Measurements from ENCODE around the gene SLC41A3.
"Not testable (repeated sequence)": the region's sequence is repeated elsewhere in the genome, so short reads cannot be mapped to it uniquely, and the experiment has no call there.

SLC41A3 gene

DNA sequence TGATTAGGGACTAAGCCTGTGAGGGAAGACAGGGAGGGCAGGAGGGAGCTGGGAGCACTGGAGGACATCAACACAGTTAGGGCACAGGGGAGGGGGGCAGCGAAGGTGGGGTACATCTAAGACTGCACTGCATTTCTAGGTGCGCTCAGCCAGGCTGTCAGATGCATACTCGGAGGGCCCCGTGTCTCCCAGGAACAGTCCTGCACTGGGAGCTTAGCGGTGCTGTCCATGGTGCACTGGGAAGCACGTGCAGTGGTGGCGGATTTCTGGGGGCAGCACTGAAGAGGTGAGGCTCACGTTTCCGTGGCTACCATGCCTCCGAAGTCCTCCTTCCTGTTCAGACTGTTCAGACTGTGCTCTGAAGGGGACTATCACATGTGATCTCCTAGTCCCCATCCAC is 60.5 kb downstream of the SLC41A3 start:
- DNase-seq = no peak

DNA sequence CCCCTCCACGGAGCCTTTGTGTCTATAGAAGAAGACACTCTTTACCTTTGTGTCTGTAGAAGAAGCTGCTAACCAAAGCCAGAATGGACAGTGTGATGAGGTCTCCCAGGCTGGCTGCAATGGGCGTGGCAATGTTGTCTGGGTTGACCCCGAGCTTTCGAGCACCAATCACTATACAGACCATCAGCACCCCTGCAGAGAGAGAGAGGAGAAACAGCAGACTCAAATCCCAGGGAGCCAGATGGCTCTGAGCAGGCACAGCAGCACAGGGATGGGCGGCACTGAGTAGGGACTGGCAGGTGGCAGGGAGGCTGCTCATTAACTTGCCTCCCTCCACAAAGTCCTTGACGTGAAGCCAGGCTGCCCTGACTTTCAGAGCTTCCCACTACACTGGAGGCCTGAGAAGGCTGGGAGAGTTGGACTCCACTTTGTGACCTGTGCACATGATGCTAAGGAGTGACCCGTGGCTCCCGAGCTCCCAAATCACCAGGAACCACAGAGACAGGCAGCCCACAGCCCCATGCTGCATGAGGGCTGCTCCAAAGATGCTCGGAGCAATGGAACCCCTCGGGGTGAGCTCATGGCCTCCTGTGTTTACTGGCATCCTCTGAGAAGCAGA is 61.1 kb downstream of the SLC41A3 start:
- DNase-seq = no peak

DNA sequence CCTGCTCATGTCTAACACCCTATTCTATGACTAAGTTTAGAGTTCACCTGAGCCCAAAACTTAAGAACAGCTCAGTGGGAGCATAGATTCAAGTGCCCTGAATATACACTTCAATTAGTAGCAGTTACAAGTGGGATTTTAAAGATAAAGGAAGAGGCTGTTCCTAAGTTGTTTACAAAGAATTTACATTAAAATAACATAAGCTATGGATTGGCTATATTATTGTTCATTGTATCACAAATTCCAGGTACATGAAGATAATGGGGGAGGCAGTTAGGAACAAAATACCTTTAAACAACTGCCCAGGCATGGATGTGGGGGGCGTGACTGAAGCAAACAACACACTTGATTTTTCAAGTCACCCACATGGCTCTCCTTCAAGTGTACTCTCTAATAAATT is 62.2 kb downstream of the SLC41A3 start:
- DNase-seq = no peak

DNA sequence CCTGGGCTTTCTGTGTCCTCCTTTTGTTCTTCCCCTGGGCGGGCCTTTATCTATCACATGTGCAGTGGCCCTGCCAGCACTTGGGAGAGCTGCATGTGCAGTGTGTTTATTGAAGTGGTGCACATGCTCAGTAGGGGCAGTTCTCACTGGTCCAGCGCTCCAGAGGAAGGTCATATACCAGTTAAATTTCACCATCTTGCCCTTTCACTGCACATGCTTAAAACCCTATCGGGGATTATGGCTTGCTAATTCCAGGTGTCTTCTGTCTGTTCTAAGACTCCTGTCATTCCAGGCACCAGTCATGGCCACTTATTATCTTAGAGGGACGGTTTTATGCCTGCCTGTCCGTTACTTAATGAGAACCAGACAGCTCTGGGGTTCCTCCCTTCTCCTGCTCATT is 62.7 kb downstream of the SLC41A3 start:
- DNase-seq = no peak

DNA sequence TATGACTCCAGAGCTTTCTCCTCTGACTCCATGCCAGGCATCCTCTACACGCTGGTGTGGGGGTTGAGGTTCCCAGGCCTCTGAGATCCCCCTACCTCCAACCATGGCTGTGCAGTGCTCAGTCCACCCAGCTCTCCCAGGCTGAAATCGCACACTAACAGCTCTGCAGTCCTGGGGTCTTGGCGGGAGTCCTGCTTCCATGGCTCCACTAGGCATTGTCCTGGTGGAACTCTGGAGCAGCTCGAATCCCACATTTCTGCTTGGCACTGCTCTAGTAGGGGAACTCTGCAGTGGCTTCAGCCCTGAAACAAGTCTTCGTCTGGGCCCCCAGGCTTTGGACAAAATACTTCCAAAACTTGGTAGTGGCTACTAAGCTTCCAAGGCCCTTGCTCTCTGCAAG is 64.2 kb downstream of the SLC41A3 start:
- no peak for DNase-seq

DNA sequence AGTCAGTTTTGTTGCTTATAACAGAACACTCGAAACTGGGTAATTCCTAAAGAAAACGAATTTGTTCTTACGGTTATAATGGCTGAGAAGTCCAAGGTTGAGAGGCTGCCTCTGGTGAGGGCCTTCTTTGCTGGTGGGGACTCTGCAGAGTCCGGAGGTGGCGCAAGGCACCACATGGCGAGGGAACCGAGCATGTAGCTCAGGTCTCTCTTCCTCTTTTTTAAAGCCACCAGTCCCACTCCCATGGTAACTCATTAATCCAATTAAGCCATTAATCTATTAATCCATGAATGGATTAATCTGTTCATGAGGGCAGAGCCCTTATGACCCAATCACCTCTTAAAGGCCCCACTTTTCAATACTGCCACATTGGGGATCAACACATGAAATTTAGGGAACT is 64.9 kb downstream of the SLC41A3 start:
- no peak for DNase-seq

DNA sequence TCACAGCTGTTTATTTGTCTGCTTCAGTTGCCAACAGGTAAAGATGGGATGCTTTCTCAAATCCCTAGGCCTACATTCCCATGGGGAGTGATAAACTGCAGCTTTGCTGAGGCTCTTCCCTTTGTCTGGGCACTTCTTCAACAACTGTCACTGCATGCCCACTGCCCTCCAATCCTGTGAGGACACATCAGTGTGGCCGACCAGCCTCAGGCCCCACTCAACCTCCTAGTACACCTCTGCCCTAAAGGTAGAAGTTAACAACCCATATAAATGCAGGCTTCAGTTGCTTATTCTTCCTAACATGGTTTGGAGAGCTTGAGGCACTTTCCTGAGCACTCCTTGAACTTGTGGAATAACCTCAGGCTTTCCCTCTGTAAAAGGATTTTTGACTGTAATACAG is 65.4 kb downstream of the SLC41A3 start:
- no peak for DNase-seq

DNA sequence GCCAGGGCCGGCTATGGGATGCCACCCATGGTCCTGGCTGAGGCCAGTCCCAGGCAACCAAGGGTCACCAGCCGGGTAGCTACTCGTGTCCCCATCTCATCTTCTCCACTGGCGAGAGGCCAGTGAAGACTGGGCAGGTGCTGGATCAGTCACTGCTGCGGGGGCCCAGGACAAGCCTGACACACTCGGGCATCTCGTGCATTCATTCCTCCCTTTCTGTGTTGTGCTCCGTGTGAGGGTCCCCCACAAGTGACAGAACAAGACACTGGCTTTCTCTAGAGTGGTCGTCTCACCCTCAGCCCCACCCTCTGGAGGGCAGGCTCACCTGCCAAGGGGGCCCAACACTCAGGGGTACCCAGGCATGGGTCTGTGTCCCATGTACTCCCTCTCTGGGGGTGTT is 66.6 kb downstream of the SLC41A3 start:
- DNase-seq = no peak

DNA sequence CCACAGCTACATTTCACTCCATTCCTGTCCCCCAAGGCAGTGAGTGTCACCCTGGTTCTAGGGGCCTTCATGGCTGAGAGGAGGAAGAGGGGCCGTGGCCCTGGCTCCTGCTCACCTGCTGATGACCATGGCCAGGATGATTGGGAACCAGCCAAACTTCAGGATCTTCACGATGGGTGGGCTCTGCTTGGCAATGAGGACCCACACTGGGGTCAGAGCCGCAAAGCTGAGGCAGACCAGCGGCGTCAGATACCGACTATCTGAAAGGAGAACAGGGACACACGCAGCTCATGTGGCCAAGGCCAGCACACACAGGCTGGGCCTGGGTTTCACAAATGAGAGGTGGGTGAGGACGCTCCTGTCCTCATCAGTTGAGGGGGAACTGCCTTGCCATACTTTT is 67.3 kb downstream of the SLC41A3 start:
- no peak for DNase-seq

DNA sequence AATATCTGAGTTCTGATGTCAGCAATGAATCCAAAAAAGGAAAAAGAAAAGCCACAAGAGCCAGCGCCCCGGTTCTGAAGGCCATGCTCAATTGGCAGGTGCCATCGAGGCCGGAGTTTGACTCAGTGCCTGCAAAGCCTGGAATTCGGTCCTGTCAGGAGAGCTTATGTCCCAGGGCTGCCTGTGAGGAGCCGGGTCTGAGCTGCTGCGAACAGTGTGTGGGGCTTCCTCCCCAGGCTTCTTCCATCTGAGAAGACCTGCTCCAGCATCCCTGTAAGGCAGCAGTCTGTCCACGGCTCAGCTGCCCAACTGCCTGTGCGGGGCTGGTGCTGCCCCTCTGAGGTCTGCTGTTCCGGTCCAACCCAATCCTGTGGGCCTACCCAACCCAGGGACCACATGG is 68.8 kb downstream of the SLC41A3 start:
- no peak for DNase-seq

DNA sequence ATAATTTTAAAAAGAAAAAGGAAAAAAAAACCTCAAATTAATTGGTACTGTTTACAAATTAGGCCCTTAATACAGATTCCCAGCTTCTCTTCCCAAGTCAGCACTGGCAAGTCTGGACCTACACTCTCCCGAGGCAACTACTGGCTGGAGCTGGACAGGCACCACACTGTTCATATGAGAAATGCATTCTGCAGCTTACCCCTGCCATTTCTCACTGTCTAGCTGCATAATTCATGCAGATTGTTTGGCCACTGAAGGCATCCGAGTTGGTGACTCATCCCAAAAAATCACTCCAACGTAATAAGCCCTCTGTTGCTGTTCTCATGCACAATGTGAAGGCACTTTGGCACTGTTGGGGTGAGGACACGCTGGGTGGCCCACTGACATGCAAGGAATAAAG is 69.7 kb downstream of the SLC41A3 start:
- no peak for DNase-seq

DNA sequence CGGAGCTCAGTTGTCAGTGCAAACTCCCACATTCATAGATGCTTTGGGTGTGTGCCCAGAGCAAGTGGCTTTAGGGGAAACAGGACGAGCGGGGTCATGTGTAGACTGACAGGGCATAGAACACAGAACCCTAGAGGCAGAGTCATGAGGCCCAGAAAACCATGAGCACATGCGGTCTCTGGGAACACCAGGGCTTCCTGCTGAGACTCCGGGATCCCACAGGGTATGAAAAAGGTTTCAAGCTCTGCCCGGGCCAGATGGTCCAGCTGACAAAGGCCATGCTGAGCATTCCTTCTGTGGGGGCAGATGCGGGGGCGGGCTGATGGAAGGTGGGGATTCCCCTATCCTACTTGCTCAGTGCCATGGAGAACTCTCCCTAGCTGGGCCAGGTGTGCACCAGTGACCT is 70.2 kb downstream of the SLC41A3 start:
- DNase-seq = no peak

DNA sequence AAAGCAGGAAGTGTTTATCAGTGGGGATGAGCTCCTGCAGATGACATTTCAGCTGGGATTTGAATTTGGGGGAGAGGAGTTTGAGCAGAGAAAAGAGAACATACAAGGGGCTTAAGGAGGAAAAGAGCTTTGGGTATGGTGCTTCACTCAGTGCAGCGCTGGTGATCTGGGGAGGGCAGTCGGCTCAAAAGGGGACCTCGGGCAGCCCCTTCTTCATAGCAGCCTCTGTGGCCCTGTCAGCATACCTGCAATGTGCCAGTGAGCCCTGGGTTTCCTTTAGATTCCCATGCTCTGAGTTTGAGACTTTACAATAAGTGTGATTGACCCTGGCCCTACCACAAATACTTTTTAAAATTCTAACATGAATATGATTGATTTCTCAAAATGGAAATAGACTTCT is 74.7 kb downstream of the SLC41A3 start:
- no peak for DNase-seq

DNA sequence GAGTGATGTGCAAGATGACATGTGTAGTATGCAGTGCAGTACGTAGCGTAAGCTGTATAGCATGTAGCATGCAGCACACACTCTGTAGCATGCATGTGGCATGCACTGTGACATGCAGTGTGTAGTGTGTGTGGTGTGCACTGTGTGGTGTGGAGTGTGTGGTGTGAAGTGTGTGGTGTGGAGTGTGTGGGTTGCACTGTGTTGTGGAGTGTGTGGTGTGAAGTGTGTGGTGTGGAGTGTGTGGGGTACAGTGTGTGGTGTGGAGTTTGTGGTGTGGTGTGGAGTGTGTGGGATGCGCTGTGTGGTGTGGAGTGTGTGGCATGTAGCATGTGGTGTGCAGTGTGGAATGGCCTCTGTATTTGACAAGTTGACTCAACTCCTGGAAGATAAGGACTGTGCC is 75.7 kb downstream of the SLC41A3 start:
- DNase-seq = no peak

DNA sequence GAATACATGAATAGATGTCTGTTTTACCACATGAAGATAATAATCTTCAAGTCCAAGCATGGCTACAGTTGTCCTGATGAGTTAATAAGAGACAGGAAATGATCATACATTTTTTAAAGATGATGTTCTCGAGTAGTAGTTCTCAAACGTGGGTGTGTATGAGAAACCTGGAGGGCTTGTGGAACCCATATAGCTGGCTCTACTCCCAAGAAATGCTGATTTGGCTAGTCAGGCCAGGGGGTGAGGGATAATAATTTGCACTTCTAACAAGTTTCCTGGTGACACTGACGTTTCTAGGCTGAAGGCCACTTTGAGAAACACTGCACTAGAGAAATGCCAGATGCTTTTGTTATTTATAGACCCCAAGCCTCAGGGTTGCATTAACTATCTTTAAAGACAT is 78.0 kb downstream of the SLC41A3 start:
- DNase-seq = no peak

DNA sequence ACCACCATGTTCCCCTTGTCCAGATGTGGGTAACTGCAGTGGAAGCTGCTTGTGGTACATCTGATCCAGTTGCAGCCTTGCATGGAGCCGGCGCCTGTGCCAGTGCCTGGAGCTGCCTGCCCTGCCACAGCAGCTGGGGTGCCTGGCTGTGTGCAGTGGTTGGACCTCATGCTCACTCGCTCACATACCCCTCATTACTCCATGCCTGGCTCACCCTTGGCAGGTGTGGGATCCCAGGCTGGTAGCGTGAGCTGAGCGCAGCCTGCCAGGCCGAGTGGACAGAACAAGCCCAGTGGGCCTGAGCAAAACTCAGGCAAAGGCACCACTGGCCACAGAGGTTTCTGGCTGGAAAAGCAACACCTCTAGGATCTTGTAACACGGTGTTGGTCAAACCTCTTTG is 79.2 kb downstream of the SLC41A3 start:
- DNase-seq = no peak

DNA sequence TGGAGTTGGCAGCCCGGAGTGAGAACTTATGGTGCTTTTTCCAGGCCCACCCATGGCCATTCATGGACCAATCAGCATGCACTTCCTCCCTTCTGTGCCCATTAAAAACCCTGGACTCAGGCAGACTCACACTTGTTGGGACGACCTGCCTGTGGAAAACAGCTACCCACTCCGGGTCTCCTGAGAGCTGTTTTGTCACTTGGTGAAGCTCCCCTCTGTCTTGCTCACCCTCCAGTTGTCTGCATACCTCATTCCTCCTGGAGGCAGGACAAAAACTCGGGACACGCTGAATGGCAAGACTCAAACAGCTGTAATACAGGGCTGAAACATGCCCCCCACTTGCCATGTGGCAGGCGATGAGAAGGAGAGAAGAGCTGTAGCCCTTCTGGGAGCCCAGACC is 79.7 kb downstream of the SLC41A3 start:
- DNase-seq = no peak

DNA sequence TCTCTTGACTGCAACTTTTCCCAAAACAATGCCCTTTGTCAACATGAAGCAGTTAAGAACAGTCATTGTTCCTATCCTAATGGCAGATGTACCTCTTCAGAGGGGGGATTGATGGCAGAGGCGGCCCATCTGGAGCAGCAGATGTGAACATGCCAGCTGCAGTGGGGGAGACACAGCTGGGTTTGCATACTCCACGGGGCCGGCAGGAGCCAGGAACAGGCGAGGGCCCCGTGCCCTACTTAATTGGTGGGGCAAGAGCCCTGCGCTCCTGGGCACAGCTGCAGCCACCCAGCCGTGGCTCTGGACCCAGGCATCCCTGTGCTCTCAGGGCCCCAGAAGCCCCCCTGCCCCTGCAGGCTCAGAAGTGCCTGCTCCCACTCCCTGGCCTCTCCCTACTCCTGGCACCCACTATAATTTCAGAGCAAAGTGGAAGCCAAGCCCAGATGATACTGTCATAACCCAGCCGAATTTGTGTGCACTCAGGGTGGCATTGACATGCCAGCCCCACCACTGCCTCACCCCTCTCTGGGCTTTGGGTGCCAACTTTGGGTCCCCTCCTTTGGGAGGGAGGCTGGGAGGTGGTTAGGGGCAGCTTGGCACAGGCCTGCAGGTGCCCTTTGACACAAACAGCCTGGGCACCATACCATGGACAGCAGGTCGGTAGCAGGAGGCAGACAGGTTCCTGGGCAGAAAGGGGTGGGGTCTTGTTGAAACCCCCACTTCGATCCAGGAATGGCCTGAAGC is 80.3 kb downstream of the SLC41A3 start:
- DNase-seq = no peak

DNA sequence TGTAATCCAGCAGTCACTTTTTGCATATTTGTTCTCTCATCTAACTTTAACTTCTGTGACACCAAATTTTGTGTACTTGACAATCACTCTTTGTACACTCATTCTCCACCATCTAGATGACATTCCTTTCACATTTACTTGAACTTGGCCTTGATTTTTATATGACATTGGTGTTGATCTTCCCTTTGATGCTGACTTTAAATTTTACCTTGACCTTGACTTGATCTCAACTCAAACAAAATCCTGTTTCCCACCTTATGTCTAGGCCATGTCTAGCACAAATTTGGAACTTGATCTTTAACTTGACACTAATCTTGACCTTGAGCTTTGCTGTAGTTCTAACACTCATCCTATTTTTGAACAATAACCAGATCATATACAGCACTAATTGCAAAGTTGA is 81.7 kb downstream of the SLC41A3 start:
- DNase-seq = no peak

DNA sequence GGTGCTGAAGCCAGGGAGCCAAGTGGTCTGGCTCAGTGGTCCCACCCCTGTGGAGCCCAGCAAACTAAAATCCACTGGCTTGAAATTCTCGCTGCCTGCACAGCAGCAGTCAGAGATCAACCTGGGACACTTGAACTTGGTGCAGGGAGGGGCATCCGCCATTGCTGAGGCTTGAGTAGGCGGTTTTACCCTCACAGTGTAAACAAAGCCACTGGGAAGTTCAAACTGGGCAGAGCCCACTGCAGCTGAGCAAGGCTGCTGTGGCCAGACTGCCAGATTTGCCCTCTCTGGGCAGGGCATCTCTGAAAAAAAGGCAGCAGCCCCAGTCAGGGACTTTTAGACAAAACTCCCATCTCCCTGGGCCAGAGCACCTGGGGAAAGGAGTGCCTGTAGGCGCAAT is 87.2 kb downstream of the SLC41A3 start:
- not testable (repeated sequence) for DNase-seq

DNA sequence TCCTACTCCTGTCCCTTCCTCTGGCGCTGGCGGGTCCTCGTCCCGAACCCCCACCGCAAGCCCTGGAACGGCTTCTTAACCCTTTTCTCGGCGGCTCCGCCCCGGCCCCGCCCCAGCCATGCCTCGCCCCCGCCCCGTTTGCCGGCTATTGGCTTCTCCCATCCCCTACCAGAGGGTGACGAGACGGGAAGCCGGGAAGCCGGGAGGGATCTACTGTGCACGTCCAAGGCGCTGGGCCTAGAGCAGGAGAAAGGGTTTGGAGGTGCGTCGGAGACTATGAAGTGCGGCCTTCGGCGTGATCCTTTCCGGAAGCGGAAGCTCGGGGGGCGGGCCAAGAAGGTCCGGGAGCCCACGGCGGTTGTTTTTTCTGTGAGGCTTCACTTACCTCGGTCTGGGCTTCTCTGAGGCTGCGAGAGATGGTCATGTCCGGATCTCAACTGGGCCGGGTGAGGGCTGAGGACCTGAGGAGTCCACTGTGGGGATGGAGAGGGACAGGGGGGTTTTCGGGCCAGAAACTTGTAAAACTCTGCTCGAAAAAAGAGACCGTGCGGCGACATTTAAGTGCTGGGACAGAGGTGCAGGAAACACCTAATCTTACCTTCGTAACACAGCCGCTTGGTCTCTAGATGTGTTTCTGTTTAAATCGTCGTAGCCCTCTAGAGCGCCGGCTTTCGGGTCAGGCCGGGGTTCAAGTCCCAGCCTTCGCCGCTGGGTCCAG is 93.5 kb downstream of the SLC41A3 start:
- DNase-seq = peak; percentile 27

DNA sequence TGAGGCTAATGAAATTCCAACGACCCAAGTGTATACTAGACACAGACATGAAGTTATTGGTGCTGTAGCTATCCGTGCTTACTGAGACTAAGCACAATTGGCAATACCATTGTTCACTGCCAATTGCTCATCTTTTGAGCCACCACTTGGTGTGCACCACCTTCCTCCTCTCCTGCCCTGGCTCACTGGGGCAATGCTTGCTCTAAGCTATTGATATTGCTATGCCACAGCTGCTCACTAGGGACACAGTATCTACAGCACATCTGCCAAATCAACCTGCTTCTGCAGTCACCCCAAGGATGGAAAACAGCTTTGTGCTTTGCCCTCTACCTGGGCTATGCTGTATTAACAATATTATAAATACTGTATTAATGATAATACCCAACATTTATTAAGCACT is 99.0 kb downstream of the SLC41A3 start:
- DNase-seq = not testable (repeated sequence)

DNA sequence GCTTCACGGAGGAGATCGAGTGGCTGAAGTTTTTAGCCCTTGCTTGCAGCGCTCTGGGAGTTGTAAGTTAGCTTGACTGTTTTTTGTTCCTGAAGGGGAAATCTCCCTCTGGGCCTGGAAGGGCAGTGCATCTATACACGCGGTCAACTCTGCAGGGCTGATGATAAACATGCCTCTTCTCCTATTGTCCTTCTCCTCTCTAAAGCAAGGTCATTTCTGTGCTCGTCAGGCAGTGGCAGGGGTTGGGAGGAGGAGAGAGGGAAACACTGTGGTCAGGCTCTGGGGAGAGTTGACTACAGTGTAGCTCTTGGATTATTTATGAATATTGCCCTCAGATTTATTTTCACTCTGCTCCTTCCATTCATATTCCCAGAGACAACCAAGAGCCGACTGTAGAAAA is 106.8 kb downstream of the SLC41A3 start:
- not testable (repeated sequence) for DNase-seq

DNA sequence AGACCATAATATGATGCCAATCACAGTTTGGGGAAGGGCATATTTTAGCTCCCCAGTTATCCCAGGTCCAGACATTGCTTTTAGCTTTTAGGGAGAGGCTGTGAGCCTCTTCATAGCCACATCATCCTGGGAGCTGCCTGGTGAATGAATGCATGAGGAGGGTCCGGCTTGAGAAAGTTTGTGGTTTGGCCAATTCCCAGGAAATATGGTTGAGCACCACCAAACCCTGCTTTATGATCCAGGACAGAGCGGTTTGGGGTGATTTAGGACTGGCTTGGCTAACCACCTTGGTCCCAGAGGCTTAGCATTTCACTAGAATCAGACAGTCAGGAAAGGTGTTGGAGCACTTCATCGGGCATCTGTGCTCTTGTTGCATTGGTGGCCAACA is 107.9 kb downstream of the SLC41A3 start:
- not testable (repeated sequence) for DNase-seq

Measured in GF-D8 (cell line).